DOHH2 (cell line): ENCODE measurements around the gene MPHOSPH10.
"Not testable (repeated sequence)": the region's sequence is repeated elsewhere in the genome, so short reads cannot be mapped to it uniquely, and the experiment has no call there.

Experiments
- H3F3A ChIP-seq: fragments of 200-600 bp; sonication (generic), shearing (Covaris generic); 2 replicates; pipeline ENCODE4 v1.6.0; 2016; ENCODE audit warnings: antibody characterized with exemption, mild to moderate bottlenecking; ENCODE audit not compliant: control insufficient read depth, insufficient read depth
- H3K27ac ChIP-seq: fragments of 200-600 bp; sonication (generic); 2 replicates; pipeline ENCODE4 v1.5.1; 2014; ENCODE audit warnings: low read depth, mild to moderate bottlenecking, low read length, moderate library complexity
- H3K27me3 ChIP-seq: fragments of 200-600 bp; sonication (generic); 2 replicates; pipeline ENCODE4 v1.6.1; 2014; ENCODE audit warnings: mild to moderate bottlenecking, low read length, mixed read lengths; ENCODE audit not compliant: control insufficient read depth
- H3K36me3 ChIP-seq: fragments of 200-600 bp; sonication (generic); 2 replicates; pipeline ENCODE4 v1.6.1; 2014; ENCODE audit warnings: mild to moderate bottlenecking, low read length, moderate library complexity, mixed read lengths; ENCODE audit not compliant: control insufficient read depth
- H3K4me1 ChIP-seq: fragments of 200-600 bp; sonication (generic); 2 replicates; pipeline ENCODE4 v1.6.1; 2014; ENCODE audit warnings: mild to moderate bottlenecking, low read length, mixed read lengths; ENCODE audit not compliant: control insufficient read depth
- H3K4me2 ChIP-seq: fragments of 200-600 bp; sonication (generic); 2 replicates; pipeline ENCODE4 v1.6.0; 2014; ENCODE audit warnings: mild to moderate bottlenecking, low read length, moderate library complexity
- H3K4me3 ChIP-seq: fragments of 200-600 bp; sonication (generic); 2 replicates; pipeline ENCODE4 v1.5.1; 2014; ENCODE audit warnings: mild to moderate bottlenecking, low read length, mixed read lengths
- H3K79me2 ChIP-seq: fragments of 200-600 bp; sonication (generic); 2 replicates; pipeline ENCODE4 v1.6.1; 2014; ENCODE audit warnings: mild to moderate bottlenecking, low read length, mixed read lengths; ENCODE audit not compliant: control insufficient read depth
- H3K9me2 ChIP-seq: fragments of 200-600 bp; sonication (generic); replicated peaks from 2 replicates; pipeline ENCODE4 v1.6.1; 2014; ENCODE audit warnings: mild to moderate bottlenecking, low read length, mixed read lengths; ENCODE audit not compliant: control insufficient read depth
- H3K9me3 ChIP-seq: fragments of 200-600 bp; sonication (generic); 2 replicates; pipeline ENCODE4 v1.6.1; 2014; ENCODE audit warnings: antibody characterized with exemption, low read length, mixed read lengths; ENCODE audit not compliant: control insufficient read depth, insufficient read depth
- H4K20me1 ChIP-seq: fragments of 200-600 bp; sonication (generic); 2 replicates; pipeline ENCODE4 v1.6.0; 2014; ENCODE audit warnings: low read depth, mild to moderate bottlenecking, antibody characterized with exemption, low read length, moderate library complexity; ENCODE audit not compliant: control insufficient read depth, insufficient read depth
- CTCF ChIP-seq: fragments of 200-600 bp; sonication (generic); IDR thresholded peaks from one replicate; pipeline ENCODE4 v1.5.1; 2014; ENCODE audit warnings: antibody characterized with exemption, mild to moderate bottlenecking, low read depth, low read length; ENCODE audit not compliant: poor library complexity, severe bottlenecking
- EZH2phosphoT487 ChIP-seq: fragments of 200-600 bp; sonication (generic); IDR thresholded peaks from 2 replicates; pipeline ENCODE4 v1.6.1; 2017; ENCODE audit warnings: borderline replicate concordance, mild to moderate bottlenecking, antibody characterized with exemption, low read length, moderate library complexity, mixed read lengths

Gene MPHOSPH10

GRCh38 chr2:71130152-71130904, at the start of gene MPHOSPH10, which contains the start of gene MCEE:
TSS of gene MPHOSPH10 (plus strand) at chr2:71130634. CDS start at chr2:71130666, 32 bp downstream.
TSS of gene MCEE (minus strand) at chr2:71130229. CDS start at chr2:71130219, 10 bp downstream.
- H3K79me2 ChIP-seq = peaks cover 79% of the 10 kb centered on the region
- peaks cover 34% of the 10 kb centered on the region for H3K4me1 ChIP-seq
- H4K20me1 ChIP-seq = 0 out of 2 replicates have a peak, but pooled peaks cover 6% of the 10 kb centered on the region
- peak within 1 kb of the TSS; percentile 94 for H3K4me2 ChIP-seq
- H3K9me3 ChIP-seq = no peaks in the 10 kb centered on the region
- no peaks in the 10 kb centered on the region for H3K27me3 ChIP-seq
- peaks cover 56% of the 10 kb centered on the region for H3K36me3 ChIP-seq
- H3K27ac ChIP-seq = peak within 1 kb of the TSS; percentile 69
- no peaks in the 10 kb centered on the region for H3F3A ChIP-seq
- peak within 1 kb of the TSS; percentile 98 for H3K4me3 ChIP-seq
- H3K9me2 ChIP-seq = no peaks in the 10 kb centered on the region
- TF ChIP-seq CTCF (no peak), EZH2phosphoT487 (no peak)

- no peaks in the 10 kb centered on the region for H3K9me2 ChIP-seq
- no peaks in the 10 kb centered on the region for H4K20me1 ChIP-seq
- H3K4me3 ChIP-seq = no peak overlapping the region
- no peaks in the 10 kb centered on the region for H3K4me1 ChIP-seq
- H3K27me3 ChIP-seq = no peaks in the 10 kb centered on the region
- H3F3A ChIP-seq = no peaks in the 10 kb centered on the region
- H3K79me2 ChIP-seq = no peaks in the 10 kb centered on the region
- H3K9me3 ChIP-seq = no peaks in the 10 kb centered on the region
- no peak overlapping the region for H3K27ac ChIP-seq
- H3K4me2 ChIP-seq = no peak overlapping the region
- peaks cover 15% of the 10 kb centered on the region for H3K36me3 ChIP-seq
- TF ChIP-seq CTCF (no peak), EZH2phosphoT487 (no peak)
Measured at GRCh38 chr2:71082402-71083252, 47.8 kb upstream of the MPHOSPH10 start.

GRCh38 chr2:71083297-71083696, 47.1 kb upstream of the MPHOSPH10 start:
- not testable (repeated sequence) for H3K4me3 ChIP-seq, H3F3A ChIP-seq, H3K9me2 ChIP-seq, H3K27ac ChIP-seq, H3K4me1 ChIP-seq, H3K36me3 ChIP-seq, H3K4me2 ChIP-seq, H3K27me3 ChIP-seq, H3K9me3 ChIP-seq, H4K20me1 ChIP-seq, H3K79me2 ChIP-seq

- not testable (repeated sequence) for H3F3A ChIP-seq, H3K4me1 ChIP-seq, H3K9me3 ChIP-seq, H3K9me2 ChIP-seq, H3K4me3 ChIP-seq, H3K27ac ChIP-seq, H3K36me3 ChIP-seq, H3K27me3 ChIP-seq, H4K20me1 ChIP-seq, H3K79me2 ChIP-seq, H3K4me2 ChIP-seq
Measured at GRCh38 chr2:71083752-71084312, 46.6 kb upstream of the MPHOSPH10 start.

- H4K20me1 ChIP-seq = not testable (repeated sequence)
Measured at GRCh38 chr2:71085325-71086003, 45.0 kb upstream of the MPHOSPH10 start.

GRCh38 chr2:71089475-71089874, 41.0 kb upstream of the MPHOSPH10 start:
- H3K4me3 ChIP-seq, H3K4me1 ChIP-seq, H3K79me2 ChIP-seq, H4K20me1 ChIP-seq, H3K27ac ChIP-seq, H3K9me3 ChIP-seq, H3F3A ChIP-seq, H3K27me3 ChIP-seq, H3K4me2 ChIP-seq, H3K9me2 ChIP-seq, H3K36me3 ChIP-seq: not testable (repeated sequence)

More at GRCh38 chr2:71085325-71086003, 45.0 kb upstream of the MPHOSPH10 start:
- H3K4me1 ChIP-seq, H3K79me2 ChIP-seq, H3K27ac ChIP-seq, H3K36me3 ChIP-seq, H3K4me3 ChIP-seq, H3K9me2 ChIP-seq, H3K27me3 ChIP-seq, H3K4me2 ChIP-seq, H3F3A ChIP-seq, H3K9me3 ChIP-seq: not testable (repeated sequence)
